ENCODE data around the gene TMEM33.

The TMEM33 gene

DNA sequence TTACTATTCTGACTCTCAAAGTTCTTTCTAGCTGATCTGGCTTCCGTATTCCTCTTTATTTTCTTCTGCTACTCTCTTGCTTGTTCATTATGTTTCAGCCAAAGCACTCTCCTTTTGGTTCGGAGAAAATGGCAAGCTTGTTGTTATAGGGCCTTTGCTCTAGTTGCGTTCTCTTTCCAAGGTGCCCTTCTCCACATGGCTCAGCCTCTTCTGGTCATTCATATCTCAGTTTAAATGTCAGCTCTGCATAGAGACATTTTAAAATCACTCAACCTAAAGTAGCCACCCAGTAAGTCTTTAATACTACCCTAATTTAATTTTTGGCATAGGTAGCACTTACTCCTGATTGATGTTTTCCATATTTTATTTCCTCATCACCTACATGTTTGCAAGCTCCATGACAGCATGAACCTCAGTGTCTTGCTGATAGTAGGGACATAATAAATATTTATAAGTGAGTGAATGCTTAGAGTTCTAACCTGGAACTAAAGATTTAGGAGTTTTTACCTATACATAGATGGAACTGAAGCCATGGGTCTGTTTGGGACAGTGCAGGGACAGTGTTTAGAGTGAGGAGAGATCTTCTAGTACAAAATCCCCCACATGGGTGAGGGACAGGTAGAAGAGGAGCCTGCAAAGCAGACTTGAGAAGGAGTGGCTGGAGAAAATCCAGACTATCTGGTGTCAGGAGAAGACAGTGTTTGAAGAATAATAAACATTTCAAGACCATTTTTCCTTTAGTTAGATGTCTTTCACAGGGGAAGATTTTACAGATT lies 73.0 kb downstream of the TMEM33 start:
- no peak for DNase-seq

Measured in stimulated activated CD4-positive, alpha-beta T cell treated with anti-CD3 and anti-CD28 coated beads, Interleukin-4, amount 100 ng/mL, for 1 hour (primary cell).